Natural killer cell treated with Interleukin-12 subunit alpha and Interleukin-12 subunit beta and Interleukin-15 and Interleukin-18, amount 100 ng/mL, for 72 hours (primary cell): ENCODE results near the gene AQP3. TPM values are rescaled to one million over a fixed set of nuclear protein-coding genes. Genes with fewer than 3 reads are reported as not detected.
"Not testable (repeated sequence)": the region's sequence is repeated elsewhere in the genome, so short reads cannot be mapped to it uniquely, and the experiment has no call there.

ENCODE experiments used
- ATAC-seq, 2 donors: fragments of 150-1000 bp; cut with Tn5 transposase in 1 of 2; sonication (Bioruptor Pico), chemical (Tn5 transposase) in 1 of 2; 2 replicates each; pipeline ENCODE4 v1.10.0; 2021
- DNase-seq: peaks from one replicate; pipeline ENCODE4 v3.0.0; 2022; ENCODE audit warnings: low spot score
- H3K27ac Mint-ChIP-seq, 2 donors: 1 replicate in 1 of 2; 2 replicates in 1 of 2; pipeline ENCODE4 v1.8.0; 2022; ENCODE audit warnings: mixed read lengths in 2 of 2, mild to moderate bottlenecking in 1 of 2, moderate library complexity in 1 of 2
- H3K27me3 Mint-ChIP-seq, 2 donors: 1 replicate in 1 of 2; 2 replicates in 1 of 2; pipeline ENCODE4 v1.8.0; 2022; ENCODE audit warnings: mixed read lengths in 2 of 2
- H3K36me3 Mint-ChIP-seq: one replicate; pipeline ENCODE4 v1.8.0; 2022; ENCODE audit warnings: mixed read lengths
- H3K4me1 Mint-ChIP-seq, 2 donors: 1 replicate in 1 of 2; 2 replicates in 1 of 2; pipeline ENCODE4 v1.8.0; 2022; ENCODE audit warnings: low read depth in 2 of 2, mixed read lengths in 2 of 2, mild to moderate bottlenecking in 1 of 2
- H3K4me3 Mint-ChIP-seq: one replicate; pipeline ENCODE4 v1.8.0; 2022; ENCODE audit warnings: mixed read lengths
- H3K9me3 Mint-ChIP-seq: 2 replicates; pipeline ENCODE4 v1.8.0; 2022; ENCODE audit warnings: mixed read lengths
- total RNA-seq, 2 donors: library from RNA; stranded (reverse); gene quantifications; one replicate each; pipeline ENCODE4 v1.2.3, GENCODE V29; 2022

The AQP3 gene
- total RNA-seq: 1 to 10 TPM; 1.4 to 1.9 TPM

- Mint-ChIP-seq H3K9me3 (no peaks in the 10 kb centered on the region), H3K27me3 (no peaks in the 10 kb centered on the region), H3K4me3 (peak within 1 kb of the TSS; percentile 92), H3K27ac (peak within 1 kb of the TSS; percentile 84 to 94), H3K36me3 (no peaks in the 10 kb centered on the region), H3K4me1 (peaks cover 27 to 35% of the 10 kb centered on the region in 2 donors)
- DNase-seq (peak; percentile 72), ATAC-seq (peak; percentile 81 to 83)
These were observed at the start of gene AQP3 for GRCh38 chr9:33446946-33447798. AQP3 (minus strand) TSS chr9:33447593; CDS start chr9:33447530, 63 bp downstream.

GRCh38 chr9:33493819-33494218 is 46.4 kb upstream of the AQP3 start:
- not testable (repeated sequence) for H3K27me3 Mint-ChIP-seq

GRCh38 chr9:33489066-33489465 is 41.7 kb upstream of the AQP3 start:
- ATAC-seq: no peak
- no peak overlapping the region for H3K4me3 Mint-ChIP-seq

More at GRCh38 chr9:33493819-33494218, 46.4 kb upstream of the AQP3 start:
- H3K36me3 Mint-ChIP-seq, H3K27ac Mint-ChIP-seq, H3K9me3 Mint-ChIP-seq, H3K4me1 Mint-ChIP-seq, DNase-seq, H3K4me3 Mint-ChIP-seq, ATAC-seq: not testable (repeated sequence)

GRCh38 chr9:33485312-33485711 is 37.9 kb upstream of the AQP3 start:
- not testable (repeated sequence) for H3K4me1 Mint-ChIP-seq, H3K36me3 Mint-ChIP-seq, H3K27ac Mint-ChIP-seq, H3K27me3 Mint-ChIP-seq, ATAC-seq, H3K4me3 Mint-ChIP-seq, DNase-seq, H3K9me3 Mint-ChIP-seq

More at GRCh38 chr9:33489066-33489465, 41.7 kb upstream of the AQP3 start:
- DNase-seq: no peak
- Mint-ChIP-seq H3K27ac (no peak overlapping the region), H3K36me3 (no peaks in the 10 kb centered on the region), H3K27me3 (peaks cover 3 to 7% of the 10 kb centered on the region in 2 donors), H3K9me3 (no peaks in the 10 kb centered on the region), H3K4me1 (no peaks in the 10 kb centered on the region)

GRCh38 chr9:33480976-33481375 is 33.6 kb upstream of the AQP3 start:
- Mint-ChIP-seq H3K36me3 (no peaks in the 10 kb centered on the region), H3K4me1 (no peaks in the 10 kb centered on the region), H3K9me3 (no peaks in the 10 kb centered on the region), H3K27me3 (no peaks in the 10 kb centered on the region), H3K27ac (no peak overlapping the region), H3K4me3 (no peak overlapping the region)
- DNase-seq: no peak
- no peak for ATAC-seq

- H3K27me3 Mint-ChIP-seq: no peaks in the 10 kb centered on the region
- H3K4me3 Mint-ChIP-seq: no peak overlapping the region
- no peak overlapping the region for H3K27ac Mint-ChIP-seq
- no peak for ATAC-seq
- no peaks in the 10 kb centered on the region for H3K9me3 Mint-ChIP-seq
- no peaks in the 10 kb centered on the region for H3K36me3 Mint-ChIP-seq
- no peak for DNase-seq
- no peaks in the 10 kb centered on the region for H3K4me1 Mint-ChIP-seq
These were observed 32.7 kb upstream of the AQP3 start for GRCh38 chr9:33480106-33480505.

GRCh38 chr9:33476503-33476902 is 29.1 kb upstream of the AQP3 start:
- H3K27ac Mint-ChIP-seq: no peak overlapping the region
- H3K9me3 Mint-ChIP-seq: no peaks in the 10 kb centered on the region
- H3K36me3 Mint-ChIP-seq: peaks cover 3% of the 10 kb centered on the region
- H3K4me3 Mint-ChIP-seq: no peak overlapping the region
- peak; percentile 26 for DNase-seq
- no peak for ATAC-seq
- peaks cover 13 to 20% of the 10 kb centered on the region in 2 donors for H3K4me1 Mint-ChIP-seq
- no peaks in the 10 kb centered on the region for H3K27me3 Mint-ChIP-seq

- Mint-ChIP-seq H3K9me3 (no peaks in the 10 kb centered on the region), H3K4me3 (no peak overlapping the region), H3K36me3 (peaks cover 7% of the 10 kb centered on the region), H3K27ac (no peak overlapping the region), H3K4me1 (peaks cover 16 to 23% of the 10 kb centered on the region in 2 donors), H3K27me3 (no peaks in the 10 kb centered on the region)
- no peak for DNase-seq
- no peak for ATAC-seq
These were observed 28.0 kb upstream of the AQP3 start for GRCh38 chr9:33475357-33475756.

- no peaks in the 10 kb centered on the region for H3K27me3 Mint-ChIP-seq
- peaks cover 18 to 23% of the 10 kb centered on the region in 2 donors for H3K4me1 Mint-ChIP-seq
- peak within 1 kb of the TSS; percentile 84 to 98 for H3K27ac Mint-ChIP-seq
- H3K9me3 Mint-ChIP-seq: no peaks in the 10 kb centered on the region
- H3K4me3 Mint-ChIP-seq: peak within 1 kb of the TSS; percentile 96
- peak; percentile 100 for ATAC-seq
- DNase-seq: peak; percentile 98
- H3K36me3 Mint-ChIP-seq: peaks cover 7% of the 10 kb centered on the region
These were observed 26.4 kb upstream of the AQP3 start, which contains the start of gene NOL6 for GRCh38 chr9:33473643-33474352. NOL6 (minus strand) TSS chr9:33473924; CDS start chr9:33473842, 82 bp downstream.

GRCh38 chr9:33472881-33473615 is 25.7 kb upstream of the AQP3 start:
- Mint-ChIP-seq H3K9me3 (no peaks in the 10 kb centered on the region), H3K36me3 (peaks cover 7% of the 10 kb centered on the region), H3K27me3 (no peaks in the 10 kb centered on the region), H3K4me1 (peaks cover 18 to 23% of the 10 kb centered on the region in 2 donors), H3K27ac (peak overlapping the region; percentile 84 to 98), H3K4me3 (peak overlapping the region; percentile 96)
- ATAC-seq (no peak), DNase-seq (peak; percentile 56)

- H3K27me3 Mint-ChIP-seq: no peaks in the 10 kb centered on the region
- peak overlapping the region; percentile 96 for H3K4me3 Mint-ChIP-seq
- H3K9me3 Mint-ChIP-seq: no peaks in the 10 kb centered on the region
- DNase-seq (peak; percentile 29), ATAC-seq (no peak)
- H3K36me3 Mint-ChIP-seq: peaks cover 7% of the 10 kb centered on the region
- H3K27ac Mint-ChIP-seq: peak overlapping the region; percentile 35 to 98
- peaks cover 18 to 23% of the 10 kb centered on the region in 2 donors for H3K4me1 Mint-ChIP-seq
These were observed 24.9 kb upstream of the AQP3 start for GRCh38 chr9:33472171-33472880.

- H3K4me3 Mint-ChIP-seq: peak overlapping the region; percentile 11
- peaks cover 7% of the 10 kb centered on the region for H3K36me3 Mint-ChIP-seq
- no peak for ATAC-seq
- no peaks in the 10 kb centered on the region for H3K9me3 Mint-ChIP-seq
- no peak for DNase-seq
- H3K27ac Mint-ChIP-seq: no peak overlapping the region
- H3K4me1 Mint-ChIP-seq: peaks cover 18 to 23% of the 10 kb centered on the region in 2 donors
- no peaks in the 10 kb centered on the region for H3K27me3 Mint-ChIP-seq
These were observed 24.0 kb upstream of the AQP3 start for GRCh38 chr9:33471361-33471760.

- peaks cover 18 to 23% of the 10 kb centered on the region in 2 donors for H3K4me1 Mint-ChIP-seq
- DNase-seq (peak; percentile 18), ATAC-seq (no peak)
- no peak overlapping the region for H3K4me3 Mint-ChIP-seq
- H3K27me3 Mint-ChIP-seq: no peaks in the 10 kb centered on the region
- H3K36me3 Mint-ChIP-seq: peaks cover 7% of the 10 kb centered on the region
- no peak overlapping the region for H3K27ac Mint-ChIP-seq
- no peaks in the 10 kb centered on the region for H3K9me3 Mint-ChIP-seq
These were observed 22.5 kb upstream of the AQP3 start for GRCh38 chr9:33469891-33470290.
